Activated T-cell treated with anti-CD3 and anti-CD28 coated beads, Interleukin-2, amount 50 U/mL, for 24 hours (primary cell): ENCODE results near the gene FAM131C.
"Not testable (repeated sequence)": the region's sequence is repeated elsewhere in the genome, so short reads cannot be mapped to it uniquely, and the experiment has no call there.

ENCODE experiments used
- DNase-seq: peaks from one replicate; pipeline ENCODE4 v3.0.0-alpha.2; 2020
- H3K27ac Mint-ChIP-seq: 2 replicates; pipeline ENCODE4 v1.8.0; 2020; ENCODE audit warnings: mild to moderate bottlenecking, mixed read lengths
- H3K27me3 Mint-ChIP-seq: 2 replicates; pipeline ENCODE4 v1.8.0; 2020; ENCODE audit warnings: mixed read lengths
- H3K36me3 Mint-ChIP-seq: 2 replicates; pipeline ENCODE4 v1.8.0; 2020; ENCODE audit warnings: low read depth, mixed read lengths
- H3K4me1 Mint-ChIP-seq: 2 replicates; pipeline ENCODE4 v1.8.0; 2020; ENCODE audit warnings: low read depth, mixed read lengths
- H3K4me3 Mint-ChIP-seq: 2 replicates; pipeline ENCODE4 v1.8.0; 2020; ENCODE audit warnings: mild to moderate bottlenecking, moderate library complexity, mixed read lengths
- H3K9me3 Mint-ChIP-seq: 2 replicates; pipeline ENCODE4 v1.8.0; 2020; ENCODE audit warnings: mixed read lengths

The FAM131C gene

GRCh38 chr1:16064536-16065268 lies 8.7 kb downstream of the FAM131C start:
- no peak overlapping the region for H3K4me3 Mint-ChIP-seq
- no peak for DNase-seq
- H3K9me3 Mint-ChIP-seq = no peaks in the 10 kb centered on the region
- H3K36me3 Mint-ChIP-seq = no peaks in the 10 kb centered on the region
- H3K4me1 Mint-ChIP-seq = peaks cover 9% of the 10 kb centered on the region
- H3K27ac Mint-ChIP-seq = no peak overlapping the region
- H3K27me3 Mint-ChIP-seq = peaks cover 5% of the 10 kb centered on the region

GRCh38 chr1:16063921-16064320 lies 9.5 kb downstream of the FAM131C start:
- no peak overlapping the region for H3K4me3 Mint-ChIP-seq
- no peaks in the 10 kb centered on the region for H3K9me3 Mint-ChIP-seq
- peaks cover 9% of the 10 kb centered on the region for H3K4me1 Mint-ChIP-seq
- H3K27ac Mint-ChIP-seq = no peak overlapping the region
- no peaks in the 10 kb centered on the region for H3K36me3 Mint-ChIP-seq
- no peak for DNase-seq
- H3K27me3 Mint-ChIP-seq = peaks cover 5% of the 10 kb centered on the region

- H3K27ac Mint-ChIP-seq = no peak overlapping the region
- no peak overlapping the region for H3K4me3 Mint-ChIP-seq
- H3K27me3 Mint-ChIP-seq = peaks cover 5% of the 10 kb centered on the region
- H3K36me3 Mint-ChIP-seq = no peaks in the 10 kb centered on the region
- H3K4me1 Mint-ChIP-seq = peaks cover 9% of the 10 kb centered on the region
- DNase-seq = no peak
- no peaks in the 10 kb centered on the region for H3K9me3 Mint-ChIP-seq
These were observed 10.1 kb downstream of the FAM131C start for GRCh38 chr1:16063226-16063829.

GRCh38 chr1:16062687-16063075 lies 10.8 kb downstream of the FAM131C start:
- H3K4me1 Mint-ChIP-seq, H3K36me3 Mint-ChIP-seq, H3K27me3 Mint-ChIP-seq, H3K27ac Mint-ChIP-seq, H3K9me3 Mint-ChIP-seq, H3K4me3 Mint-ChIP-seq, DNase-seq: not testable (repeated sequence)

- not testable (repeated sequence) for H3K9me3 Mint-ChIP-seq, H3K27me3 Mint-ChIP-seq, H3K4me1 Mint-ChIP-seq, H3K4me3 Mint-ChIP-seq, H3K36me3 Mint-ChIP-seq, H3K27ac Mint-ChIP-seq, DNase-seq
These were observed 11.3 kb downstream of the FAM131C start for GRCh38 chr1:16061989-16062686.

GRCh38 chr1:16061266-16061665 lies 12.2 kb downstream of the FAM131C start:
- H3K4me1 Mint-ChIP-seq = peaks cover 9% of the 10 kb centered on the region
- no peak overlapping the region for H3K27ac Mint-ChIP-seq
- no peak for DNase-seq
- no peaks in the 10 kb centered on the region for H3K9me3 Mint-ChIP-seq
- H3K4me3 Mint-ChIP-seq = no peak overlapping the region
- peaks cover 5% of the 10 kb centered on the region for H3K27me3 Mint-ChIP-seq
- H3K36me3 Mint-ChIP-seq = no peaks in the 10 kb centered on the region

- not testable (repeated sequence) for H3K27me3 Mint-ChIP-seq, H3K4me3 Mint-ChIP-seq, H3K4me1 Mint-ChIP-seq, H3K9me3 Mint-ChIP-seq, H3K27ac Mint-ChIP-seq, H3K36me3 Mint-ChIP-seq, DNase-seq
These were observed 14.9 kb downstream of the FAM131C start for GRCh38 chr1:16058394-16059120.

- not testable (repeated sequence) for H3K9me3 Mint-ChIP-seq, DNase-seq, H3K4me1 Mint-ChIP-seq, H3K27me3 Mint-ChIP-seq, H3K27ac Mint-ChIP-seq, H3K36me3 Mint-ChIP-seq, H3K4me3 Mint-ChIP-seq
These were observed 16.0 kb downstream of the FAM131C start for GRCh38 chr1:16057314-16057915.

- H3K27ac Mint-ChIP-seq, H3K27me3 Mint-ChIP-seq, H3K4me1 Mint-ChIP-seq, H3K36me3 Mint-ChIP-seq, H3K9me3 Mint-ChIP-seq, H3K4me3 Mint-ChIP-seq, DNase-seq: not testable (repeated sequence)
These were observed 16.9 kb downstream of the FAM131C start for GRCh38 chr1:16056521-16056912.

GRCh38 chr1:16055613-16056520 lies 17.6 kb downstream of the FAM131C start:
- H3K27me3 Mint-ChIP-seq = peaks cover 4% of the 10 kb centered on the region
- peak; percentile 90 for DNase-seq
- peaks cover 6% of the 10 kb centered on the region for H3K4me1 Mint-ChIP-seq
- no peak overlapping the region for H3K27ac Mint-ChIP-seq
- no peaks in the 10 kb centered on the region for H3K9me3 Mint-ChIP-seq
- H3K36me3 Mint-ChIP-seq = no peaks in the 10 kb centered on the region
- H3K4me3 Mint-ChIP-seq = no peak overlapping the region

GRCh38 chr1:16054598-16055540 lies 18.6 kb downstream of the FAM131C start:
- no peak overlapping the region for H3K4me3 Mint-ChIP-seq
- H3K9me3 Mint-ChIP-seq = no peaks in the 10 kb centered on the region
- H3K27me3 Mint-ChIP-seq = peaks cover 10% of the 10 kb centered on the region

GRCh38 chr1:16053781-16054502 lies 19.5 kb downstream of the FAM131C start:
- H3K4me3 Mint-ChIP-seq = no peak overlapping the region
- H3K27me3 Mint-ChIP-seq = peaks cover 18% of the 10 kb centered on the region
- H3K27ac Mint-ChIP-seq = no peak overlapping the region
- no peaks in the 10 kb centered on the region for H3K36me3 Mint-ChIP-seq
- no peaks in the 10 kb centered on the region for H3K9me3 Mint-ChIP-seq
- no peak for DNase-seq
- peaks cover 6% of the 10 kb centered on the region for H3K4me1 Mint-ChIP-seq

More at GRCh38 chr1:16054598-16055540, 18.6 kb downstream of the FAM131C start:
- Mint-ChIP-seq H3K27ac (no peak overlapping the region), H3K4me1 (peaks cover 6% of the 10 kb centered on the region), H3K36me3 (no peaks in the 10 kb centered on the region)
- DNase-seq = no peak
